A673 (cell line): ENCODE results near the gene UBXN7.

Experiments used
- CTCF ChIP-seq: fragments of 300-800, 200-600 bp; sonication (generic); conservative IDR thresholded peaks from 2 replicates; pipeline ENCODE4 v1.5.1; 2017; ENCODE audit warnings: low read depth, mild to moderate bottlenecking, antibody characterized with exemption, low read length, moderate library complexity, mixed read lengths
- EZH2 ChIP-seq: fragments of 200-600 bp; sonication (generic); IDR thresholded peaks from 2 replicates; pipeline ENCODE4 v1.6.1; 2017; ENCODE audit warnings: borderline replicate concordance, low read depth, mild to moderate bottlenecking, mixed read lengths, antibody characterized with exemption, low read length; ENCODE audit not compliant: poor library complexity, severe bottlenecking

DNA sequence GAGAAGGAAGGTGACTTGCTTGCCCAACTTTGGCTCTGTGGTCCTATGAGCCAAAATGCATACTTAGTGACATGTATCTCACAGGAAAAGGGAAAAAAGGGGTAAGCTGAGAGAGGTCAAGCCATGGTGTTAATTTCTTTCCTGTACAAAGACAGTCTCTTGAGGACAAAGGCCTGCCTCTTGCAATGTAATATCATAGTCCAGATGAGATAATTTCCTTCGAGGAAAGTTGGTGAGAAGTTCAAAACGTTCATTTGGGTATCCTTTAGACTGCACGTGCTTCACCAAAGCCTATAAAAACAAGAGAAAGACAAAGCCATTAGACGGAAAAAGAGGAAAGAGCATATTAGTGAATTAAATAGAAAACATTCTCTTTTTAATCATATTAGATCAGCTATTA is 75.7 kb downstream of the UBXN7 start:
- TF ChIP-seq CTCF, result no peak
- TF ChIP-seq EZH2, result no peak
